ENCODE measurements around the gene AFF4.

The AFF4 gene

DNA sequence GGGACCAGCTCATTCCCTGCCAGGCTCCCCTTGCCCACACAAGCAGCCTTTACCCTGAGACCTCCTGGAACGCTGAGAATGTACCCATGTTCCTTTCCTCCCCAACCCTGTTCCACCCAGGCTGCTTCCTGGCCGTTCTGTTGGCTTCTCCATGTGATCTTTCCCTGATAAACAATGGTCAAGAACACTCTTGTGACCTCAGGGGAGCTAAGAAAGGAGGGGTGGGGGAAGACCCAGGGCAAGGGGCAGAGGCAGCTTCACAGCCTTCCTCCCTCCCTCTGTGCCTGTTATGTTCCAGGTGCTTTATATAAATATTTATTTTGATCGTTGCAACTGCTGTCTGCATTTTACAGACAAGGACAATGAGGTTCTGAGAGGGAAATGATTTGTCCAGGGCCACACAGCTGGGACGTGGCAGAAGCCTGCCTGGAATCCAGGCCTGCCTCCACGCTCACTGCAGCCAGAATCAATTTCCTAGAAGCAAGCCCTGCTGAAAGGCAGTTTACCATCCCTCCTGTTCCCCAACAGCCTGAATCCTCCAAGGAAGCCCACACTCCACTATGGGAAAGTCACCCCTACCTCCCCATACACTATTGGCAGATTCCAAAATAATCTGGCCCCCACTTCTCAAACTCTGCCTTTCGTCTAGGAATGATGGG, 136.9 kb downstream of the AFF4 start:
- DNase-seq (ENCODE audit: low spot score), result no peak

GRCh38 chr5:132825834-132826391, 137.5 kb downstream of the AFF4 start:
- no peak for DNase-seq (ENCODE audit: low spot score)

All from LoVo (cell line).